ENCODE measurements around the gene CNOT3.
"Not testable (repeated sequence)": the region's sequence is repeated elsewhere in the genome, so short reads cannot be mapped to it uniquely, and the experiment has no call there.

CNOT3 gene

GRCh38 chr19:54137699-54138488, at the start of gene CNOT3:
Gene CNOT3 (plus strand): TSS chr19:54137762. CDS start chr19:54142979, 5,217 bp downstream.
- H3K4me3 ChIP-seq (ENCODE audit: low read length), result peak within 1 kb of the TSS; percentile 73
- DNase-seq (ENCODE audit: low read depth), result no peak
- peak; percentile 12 for TF ChIP-seq CTCF (conservative IDR thresholded peaks at IDR 0.05; ENCODE audit: low read depth, low read length)

- TF ChIP-seq CTCF (conservative IDR thresholded peaks at IDR 0.05; ENCODE audit: low read depth, low read length), result no peak
- no peak overlapping the region for H3K4me3 ChIP-seq (ENCODE audit: low read length)
- no peak for DNase-seq (ENCODE audit: low read depth)
Measured at GRCh38 chr19:54094426-54095000, 43.0 kb upstream of the CNOT3 start.

GRCh38 chr19:54095136-54095858, 42.3 kb upstream of the CNOT3 start:
- no peak for TF ChIP-seq CTCF (conservative IDR thresholded peaks at IDR 0.05; ENCODE audit: low read depth, low read length)
- no peak overlapping the region for H3K4me3 ChIP-seq (ENCODE audit: low read length)
- no peak for DNase-seq (ENCODE audit: low read depth)

GRCh38 chr19:54095859-54096616, 41.5 kb upstream of the CNOT3 start:
- H3K4me3 ChIP-seq (ENCODE audit: low read length); DNase-seq (ENCODE audit: low read depth): not testable (repeated sequence)

GRCh38 chr19:54096617-54097106, 40.9 kb upstream of the CNOT3 start:
- peak; percentile 24 for TF ChIP-seq CTCF (conservative IDR thresholded peaks at IDR 0.05; ENCODE audit: low read depth, low read length)
- DNase-seq (ENCODE audit: low read depth), result no peak
- no peak overlapping the region for H3K4me3 ChIP-seq (ENCODE audit: low read length)

GRCh38 chr19:54099190-54099902, 38.2 kb upstream of the CNOT3 start:
- H3K4me3 ChIP-seq (ENCODE audit: low read length), result no peak overlapping the region
- TF ChIP-seq CTCF (conservative IDR thresholded peaks at IDR 0.05; ENCODE audit: low read depth, low read length), result no peak
- no peak for DNase-seq (ENCODE audit: low read depth)

- H3K4me3 ChIP-seq (ENCODE audit: low read length); DNase-seq (ENCODE audit: low read depth): not testable (repeated sequence)
Measured at GRCh38 chr19:54099903-54100255, 37.7 kb upstream of the CNOT3 start.
